Sigmoid colon (tissue), 4 donors: ENCODE measurements around the gene CCT3.

Experiments used
- CTCF ChIP-seq, 4 experiments: fragments of 450-650 bp in 3 of 4; fragments of 200-600 bp in 1 of 4; IDR thresholded peaks; one replicate each; pipeline ENCODE4 v1.5.1; 2016 to 2019; ENCODE audit warnings: antibody characterized with exemption in 4 of 4, mild to moderate bottlenecking in 3 of 4, moderate library complexity in 2 of 4
- EP300 ChIP-seq, 4 donors: sonication (generic); formaldehyde crosslinking; IDR thresholded peaks; one replicate each; pipeline ENCODE4 v1.6.1; 2017; ENCODE audit warnings: antibody characterized with exemption in 4 of 4
- POLR2A ChIP-seq, 2 donors: fragments of 450-650 bp; IDR thresholded peaks; one replicate each; pipeline ENCODE4 v1.6.1; 2016; ENCODE audit warnings: antibody characterized with exemption in 2 of 2, mild to moderate bottlenecking in 2 of 2, moderate library complexity in 2 of 2
- POLR2AphosphoS5 ChIP-seq, 4 donors: sonication (generic); formaldehyde crosslinking; IDR thresholded peaks; one replicate each; pipeline ENCODE4 v1.6.1; 2017; ENCODE audit warnings: antibody characterized with exemption in 4 of 4

DNA sequence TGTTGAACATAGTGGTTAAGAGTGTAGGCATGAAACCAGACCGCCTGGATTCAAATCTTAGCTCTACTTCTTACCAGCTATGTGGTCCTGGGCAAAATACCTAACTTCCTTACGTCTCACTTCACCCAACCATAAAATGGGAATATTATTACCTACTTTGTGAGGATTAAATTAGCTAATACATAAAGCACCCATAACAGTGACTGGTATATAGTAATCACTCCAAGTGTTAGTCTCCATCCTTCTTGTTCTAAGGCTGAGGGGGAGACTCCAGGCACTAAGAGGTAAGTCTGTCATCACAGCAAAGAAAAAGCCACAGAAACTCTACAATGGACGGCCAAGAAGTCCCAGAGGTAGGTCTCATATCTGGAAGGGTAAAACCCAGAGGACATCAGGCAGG lies 58.3 kb downstream of the CCT3 start:
- TF ChIP-seq CTCF (IDR thresholded peaks at IDR 0.05) (no peak), POLR2AphosphoS5 (IDR thresholded peaks at IDR 0.05) (no peak), POLR2A (IDR thresholded peaks at IDR 0.05) (no peak), EP300 (IDR thresholded peaks at IDR 0.05) (no peak)
